Suppressor macrophage treated with lipopolysaccharide for 4 hours (primary cell): ENCODE results near the gene ZDHHC11.

Experiments used
- DNase-seq: peaks from one replicate; pipeline ENCODE4 v3.0.0-alpha.2; 2020

ZDHHC11 gene

DNA sequence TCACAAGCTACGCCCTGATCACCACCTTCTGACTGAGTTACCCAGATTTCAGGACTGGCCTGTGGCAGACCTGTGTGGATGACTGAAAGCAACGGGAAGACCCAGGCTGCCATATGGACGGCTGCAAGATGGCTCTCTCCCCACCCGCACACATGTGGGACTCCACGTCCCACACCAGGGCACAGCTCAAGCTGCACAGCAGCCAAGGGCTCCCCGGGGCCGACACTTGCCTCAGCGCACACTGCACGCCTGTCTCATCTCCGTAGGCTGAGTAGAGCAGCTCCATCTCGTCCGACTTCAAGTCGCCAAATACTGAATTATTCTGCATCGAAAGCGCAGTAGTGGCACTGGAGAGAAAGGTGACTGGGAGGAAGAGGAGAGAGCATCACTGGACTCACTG is 27.3 kb upstream of the ZDHHC11 start:
- no peak for DNase-seq

DNA sequence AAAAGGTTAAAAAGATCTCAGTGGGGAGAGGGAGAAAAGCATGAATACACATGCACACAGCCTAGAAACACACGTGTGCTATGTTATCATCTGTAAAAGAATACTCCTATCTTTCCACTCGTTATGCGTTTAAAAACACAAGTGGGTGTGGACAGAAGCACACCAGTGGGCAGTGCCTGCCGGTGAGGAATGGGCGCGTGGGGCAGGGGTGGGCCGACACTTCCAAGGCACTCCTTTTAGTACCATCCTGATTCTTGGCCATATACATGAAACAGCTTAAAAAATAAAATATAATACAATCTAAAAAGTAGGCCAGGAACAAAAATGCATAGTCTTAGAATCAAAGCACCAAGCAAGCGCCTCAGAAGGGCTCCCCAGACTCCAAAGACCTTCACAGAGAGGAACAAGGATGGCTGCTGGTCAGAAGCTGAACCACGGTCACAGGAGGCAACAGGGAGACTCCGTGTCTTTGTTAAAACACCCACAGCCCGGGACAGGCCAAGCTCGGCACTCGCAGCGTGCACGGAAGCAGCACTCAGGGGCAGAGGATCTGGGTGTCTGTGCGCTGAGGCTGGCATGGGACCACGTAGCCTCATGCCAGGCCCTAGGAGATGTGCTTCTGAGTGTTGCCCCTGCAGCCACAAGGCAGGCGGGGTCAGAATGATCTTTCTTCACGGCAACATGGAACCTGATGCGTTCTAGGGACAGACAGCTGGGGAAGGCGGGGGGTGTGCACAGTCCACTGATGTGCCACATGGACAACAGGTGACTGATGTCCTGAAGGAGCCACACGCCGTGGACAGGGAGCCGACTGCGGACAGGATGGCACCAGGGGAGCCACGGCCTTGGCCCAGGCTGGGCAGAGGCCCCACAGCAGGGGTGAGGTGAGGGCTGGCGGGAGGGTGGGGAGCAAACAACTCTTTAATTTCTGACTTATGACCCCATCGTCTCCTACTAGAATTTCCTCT is 25.9 kb upstream of the ZDHHC11 start:
- no peak for DNase-seq

DNA sequence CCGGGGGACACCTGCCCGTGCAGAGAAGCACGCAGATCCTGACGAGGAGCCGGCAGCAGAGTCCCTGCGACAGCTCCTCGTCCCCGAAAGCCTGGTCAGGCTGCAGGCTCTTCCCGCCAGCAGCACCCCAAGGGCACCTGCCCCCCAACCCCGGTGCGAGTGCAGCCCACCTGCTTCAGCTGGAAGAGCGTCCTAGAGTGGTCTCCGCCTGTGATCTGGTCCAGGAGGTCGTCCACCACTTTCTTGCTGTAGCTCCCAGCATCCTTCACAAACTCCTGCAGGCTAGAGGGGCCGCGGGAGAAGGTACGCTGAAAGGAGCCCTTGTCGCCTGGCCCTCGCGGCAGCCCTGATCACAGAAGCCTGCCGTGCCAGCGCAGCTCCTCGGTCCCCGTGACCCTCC is 25.1 kb upstream of the ZDHHC11 start:
- DNase-seq: no peak

DNA sequence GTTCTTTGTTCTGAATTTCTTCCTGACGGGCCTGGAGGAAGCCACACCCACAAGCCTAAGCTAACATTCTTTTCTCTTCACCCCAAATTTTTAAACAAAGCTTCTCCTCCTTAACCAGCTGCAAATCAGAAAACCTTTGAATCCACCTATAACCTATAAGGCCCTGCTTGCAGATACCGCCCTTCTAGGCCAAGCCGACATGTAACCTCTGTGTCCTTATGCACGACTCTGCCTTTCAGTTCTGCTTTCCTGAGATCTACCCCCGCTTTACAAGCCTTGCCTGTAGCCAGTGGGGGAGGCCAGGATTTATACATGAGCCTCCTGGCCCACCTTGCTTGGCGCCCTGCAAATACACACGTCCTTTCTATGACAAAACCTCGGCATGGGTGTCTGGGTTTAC is 22.5 kb upstream of the ZDHHC11 start:
- DNase-seq: no peak

DNA sequence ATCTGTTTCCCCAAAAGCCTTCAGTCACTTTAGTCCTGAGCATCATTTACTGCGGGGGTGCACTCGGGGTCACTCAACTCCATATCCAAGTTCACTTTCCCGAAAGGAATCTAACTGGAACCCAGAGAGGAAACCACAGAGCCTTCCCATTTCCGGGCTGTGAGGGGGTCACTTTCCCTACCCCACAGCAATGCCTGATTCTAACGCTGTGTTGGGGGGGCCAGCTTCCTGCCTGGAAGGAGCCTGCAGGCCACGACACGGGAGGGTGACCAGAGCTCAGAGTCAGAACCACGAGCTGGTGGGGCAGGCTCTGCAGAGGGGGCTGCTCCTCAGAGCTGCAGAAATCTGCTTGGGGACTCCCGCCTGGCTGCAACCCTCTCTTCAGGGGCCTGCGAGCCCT is 21.5 kb upstream of the ZDHHC11 start:
- no peak for DNase-seq

DNA sequence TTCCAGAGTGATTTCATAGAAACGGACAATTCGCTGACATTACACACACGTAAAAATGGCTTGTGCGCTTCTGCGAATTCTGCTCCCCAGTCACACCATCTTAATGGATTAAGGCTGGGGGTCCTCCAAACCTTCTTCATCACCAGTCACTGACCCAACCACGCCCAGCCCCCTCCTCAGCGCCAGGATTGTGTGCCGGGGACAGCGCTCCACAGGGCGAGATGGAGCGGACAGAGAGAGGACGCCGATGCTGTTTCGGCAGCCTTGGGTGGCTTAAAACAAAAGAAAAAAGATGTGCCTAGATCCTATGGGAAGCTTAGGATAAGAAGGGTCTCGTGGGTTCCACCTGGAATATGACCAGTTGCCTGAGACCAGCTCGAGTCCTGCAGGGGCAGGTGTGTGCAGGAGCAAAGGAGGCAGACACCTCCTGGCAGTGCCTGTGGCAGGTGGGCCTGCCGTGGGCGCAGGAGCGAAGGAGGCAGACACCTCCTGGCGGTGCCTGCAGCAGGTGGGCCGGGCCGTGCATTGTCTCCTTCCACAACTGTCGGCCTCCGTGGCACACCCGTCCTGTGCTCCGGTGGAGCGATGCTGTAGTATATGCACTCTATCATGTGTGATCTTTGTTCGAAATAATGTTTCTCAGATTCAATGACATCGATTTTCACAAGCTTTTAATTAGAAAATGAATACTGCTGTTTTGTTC is 21.0 kb upstream of the ZDHHC11 start:
- DNase-seq: no peak

DNA sequence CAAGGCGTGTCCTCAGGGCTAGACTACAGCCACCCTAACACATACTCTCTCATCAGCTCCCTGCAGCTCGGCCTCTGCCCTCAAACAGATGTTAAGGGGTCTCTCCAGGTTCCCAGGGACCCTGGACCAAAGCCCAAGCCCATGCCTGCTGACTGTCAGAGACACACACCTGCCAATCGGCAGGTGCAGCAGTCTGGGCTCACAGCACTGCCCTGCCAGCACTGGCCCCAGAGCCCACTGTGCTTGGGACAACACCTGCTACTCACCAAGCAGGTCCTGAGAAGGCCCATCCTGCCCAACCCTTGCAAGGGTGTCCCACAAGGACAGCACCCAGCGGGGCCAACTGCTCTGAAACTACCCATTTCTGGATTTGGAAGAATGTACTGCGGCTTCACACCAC is 20.2 kb upstream of the ZDHHC11 start:
- no peak for DNase-seq

DNA sequence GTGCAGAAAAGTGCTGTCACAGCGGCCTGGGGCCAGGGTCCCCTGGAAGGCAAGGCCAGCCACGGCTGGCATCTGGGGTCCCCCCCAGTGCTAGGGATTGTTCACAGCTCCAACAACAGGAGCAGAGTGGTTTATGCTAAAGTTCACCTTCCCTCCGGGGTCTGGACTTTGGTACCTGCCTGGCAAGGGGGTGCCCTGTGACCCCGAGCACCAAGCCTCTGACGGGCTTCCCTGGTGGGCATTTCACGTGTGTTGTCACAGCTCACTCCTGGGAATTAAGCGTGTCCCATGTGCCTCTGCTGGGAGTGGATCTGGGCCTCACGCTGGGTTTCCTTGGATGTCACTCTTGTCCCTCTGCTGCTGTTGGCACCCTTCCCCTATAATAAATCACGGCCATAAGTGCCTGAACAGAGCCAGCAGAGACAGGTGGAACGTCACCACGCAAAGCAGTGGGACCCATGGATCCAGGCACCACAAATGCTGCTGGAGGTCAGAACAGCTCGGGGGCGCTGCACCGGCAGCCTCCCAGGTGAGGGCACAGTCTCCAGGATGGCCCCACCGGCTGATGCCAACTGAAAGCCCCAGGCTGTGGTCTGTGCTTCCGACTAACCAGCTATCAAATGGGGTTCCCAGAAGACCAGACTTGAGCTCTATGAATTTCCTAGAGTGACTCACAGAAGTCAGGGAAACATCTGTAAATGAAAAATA is 17.8 kb upstream of the ZDHHC11 start:
- no peak for DNase-seq

DNA sequence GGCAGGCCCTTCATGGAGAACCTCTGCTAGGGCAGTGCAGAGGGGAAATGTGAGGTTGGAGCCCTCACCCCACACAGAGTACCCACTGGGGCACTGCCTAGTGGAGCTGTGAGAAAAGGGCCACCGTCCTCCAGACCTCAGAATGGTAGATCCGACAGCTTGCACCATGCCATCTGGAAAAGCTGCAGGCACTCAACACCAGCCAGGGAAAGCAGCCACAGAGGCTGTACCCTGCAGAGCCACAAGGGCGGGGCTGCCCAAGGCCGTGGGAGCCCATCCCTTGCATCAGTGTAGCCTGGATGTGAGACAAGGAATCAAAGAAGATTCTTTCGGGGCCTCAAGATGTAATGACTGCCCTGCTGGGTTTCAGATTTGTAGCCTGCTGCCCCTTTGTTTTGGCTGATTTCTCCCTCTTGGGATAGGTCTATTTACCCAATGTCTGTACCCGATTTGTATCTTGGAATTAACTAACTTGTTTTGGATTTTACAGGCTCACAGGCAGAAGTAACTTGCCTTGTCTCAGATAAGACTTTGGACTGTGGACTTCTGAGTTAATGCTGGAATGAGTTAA is 16.6 kb upstream of the ZDHHC11 start:
- DNase-seq: no peak

DNA sequence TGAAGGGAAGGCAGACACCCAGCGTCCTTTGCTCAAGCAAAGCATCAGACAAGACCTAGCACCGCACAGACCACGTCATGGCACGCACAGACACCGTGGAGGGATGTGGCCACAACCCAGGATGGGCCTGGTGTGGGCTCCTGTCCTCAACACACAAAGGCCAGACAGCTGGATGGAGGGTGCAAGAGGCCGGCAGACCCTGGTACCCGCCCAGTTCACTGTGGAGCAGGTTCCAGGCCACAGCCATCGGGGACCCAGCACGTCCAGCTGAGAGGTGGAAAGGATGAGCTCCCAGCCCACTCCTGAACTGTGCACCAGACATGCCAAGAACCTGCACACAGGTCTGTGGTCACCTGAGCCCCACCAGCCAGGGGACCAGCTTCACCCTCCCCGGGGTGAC is 15.0 kb upstream of the ZDHHC11 start:
- DNase-seq: no peak

DNA sequence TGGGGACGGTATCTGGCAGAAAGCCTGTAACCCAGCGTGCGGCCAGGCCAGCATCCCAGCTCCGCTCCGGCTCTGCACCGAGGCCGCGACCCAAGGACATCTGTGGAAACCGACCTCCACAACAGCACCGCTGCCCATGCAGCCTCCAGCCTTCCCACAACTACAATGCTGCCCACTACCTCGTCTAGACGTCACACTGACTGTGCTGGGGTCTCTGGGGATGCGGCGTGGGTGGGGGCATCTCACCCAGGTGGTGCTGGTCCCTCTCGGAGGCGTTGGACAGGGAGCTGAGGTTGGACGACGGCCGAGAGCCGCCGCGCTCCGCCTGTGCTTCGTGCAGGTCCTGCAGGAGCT is 14.4 kb upstream of the ZDHHC11 start:
- no peak for DNase-seq

DNA sequence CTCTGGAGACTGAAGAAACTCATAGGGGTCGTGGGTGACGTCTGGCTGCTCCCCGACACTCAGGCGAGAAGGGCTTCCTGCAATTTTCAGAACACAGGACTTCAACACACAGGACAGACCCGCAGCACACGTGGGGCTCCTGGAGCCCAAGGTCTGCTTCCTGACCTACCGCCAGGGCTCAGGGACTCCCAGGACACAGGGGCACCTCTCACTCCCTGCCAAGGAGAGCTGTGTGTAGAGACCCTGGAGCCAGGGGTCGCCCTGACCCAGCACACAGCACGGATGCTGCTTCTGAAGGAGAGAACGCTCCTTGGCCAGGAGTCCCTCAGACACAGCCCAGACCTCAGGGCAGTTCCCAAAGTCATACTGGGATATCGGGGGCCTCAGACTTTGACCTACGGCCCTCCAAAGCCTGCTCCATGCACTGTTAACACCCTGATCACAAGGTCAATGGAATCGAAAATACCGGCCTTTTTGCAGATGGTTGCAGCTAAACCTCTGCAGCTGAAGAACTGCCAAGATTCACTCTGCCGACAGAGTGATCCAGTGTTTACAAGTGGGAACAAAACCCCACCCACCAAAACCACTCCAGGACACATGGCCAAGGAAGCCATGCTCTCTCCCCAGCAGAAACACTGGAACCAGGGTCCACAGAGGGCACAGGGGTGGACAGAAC is 13.8 kb upstream of the ZDHHC11 start:
- DNase-seq: no peak

DNA sequence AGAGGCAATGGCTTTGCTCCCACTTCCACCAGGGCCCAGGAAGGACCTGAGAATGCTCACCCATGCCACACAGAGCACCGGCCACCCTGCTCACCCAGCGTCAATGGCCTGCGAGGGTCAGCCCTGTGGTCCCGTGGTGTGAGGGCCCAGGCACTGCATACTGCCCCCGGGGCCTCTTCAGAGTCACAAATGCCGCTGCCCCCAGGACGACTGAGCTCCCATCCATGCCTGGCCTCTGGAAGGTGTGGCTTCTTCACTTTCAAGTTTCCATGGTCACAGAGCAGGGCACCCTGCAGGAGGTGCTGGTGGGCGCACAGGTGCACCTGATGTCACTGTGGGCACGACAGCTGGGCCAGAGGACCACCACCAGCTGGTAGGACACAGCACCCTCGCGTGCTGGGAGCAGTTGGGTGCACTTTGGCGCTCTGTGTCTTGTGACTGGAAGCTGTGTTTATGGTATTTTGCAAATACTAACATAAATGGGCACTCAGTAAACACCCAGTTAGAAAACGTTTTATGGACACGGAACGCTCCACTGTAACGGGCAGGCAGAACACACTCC is 12.5 kb upstream of the ZDHHC11 start:
- DNase-seq: no peak

DNA sequence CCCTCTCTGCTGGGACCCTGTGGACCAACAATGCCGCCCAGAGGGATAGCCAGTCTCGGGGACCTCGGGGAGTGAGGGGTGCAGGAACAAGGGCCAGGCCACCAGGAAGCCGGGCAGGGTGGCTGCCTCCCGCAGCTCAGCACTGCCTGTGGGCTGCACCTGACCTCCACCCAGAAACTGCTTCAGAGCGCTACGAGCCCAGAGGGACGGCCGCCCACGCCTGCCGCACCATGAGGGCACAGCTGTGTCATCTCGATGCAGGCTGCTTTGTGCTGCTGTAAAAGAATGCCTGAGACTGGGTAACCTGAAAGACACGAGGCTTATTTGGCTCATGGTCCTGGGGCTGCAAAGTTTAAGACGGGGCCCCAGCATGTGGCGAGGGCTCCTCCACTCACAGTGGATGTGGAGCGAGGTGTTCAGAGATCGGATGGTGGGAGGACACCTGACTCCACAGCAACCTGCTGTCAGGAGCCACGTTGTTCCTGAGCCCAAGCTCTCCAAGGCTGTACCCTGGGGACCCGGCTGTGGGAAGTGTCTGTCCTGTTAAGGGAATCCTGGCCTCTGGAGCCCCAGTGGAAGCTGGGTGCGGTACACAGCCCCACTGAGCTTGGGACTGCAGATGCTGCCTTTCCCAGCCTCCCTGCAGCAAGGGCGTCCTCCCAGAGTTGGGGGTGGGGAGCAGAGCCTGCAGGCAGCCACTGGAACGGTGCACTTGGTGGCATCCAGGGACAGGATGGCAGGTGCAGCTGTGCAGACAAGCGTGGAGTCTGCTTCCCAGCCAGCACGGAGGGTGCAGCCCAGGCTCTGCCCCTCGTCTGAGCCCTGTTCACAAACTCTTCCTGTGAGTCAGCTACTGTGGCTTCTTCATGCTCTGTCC is 11.8 kb upstream of the ZDHHC11 start:
- DNase-seq: no peak

DNA sequence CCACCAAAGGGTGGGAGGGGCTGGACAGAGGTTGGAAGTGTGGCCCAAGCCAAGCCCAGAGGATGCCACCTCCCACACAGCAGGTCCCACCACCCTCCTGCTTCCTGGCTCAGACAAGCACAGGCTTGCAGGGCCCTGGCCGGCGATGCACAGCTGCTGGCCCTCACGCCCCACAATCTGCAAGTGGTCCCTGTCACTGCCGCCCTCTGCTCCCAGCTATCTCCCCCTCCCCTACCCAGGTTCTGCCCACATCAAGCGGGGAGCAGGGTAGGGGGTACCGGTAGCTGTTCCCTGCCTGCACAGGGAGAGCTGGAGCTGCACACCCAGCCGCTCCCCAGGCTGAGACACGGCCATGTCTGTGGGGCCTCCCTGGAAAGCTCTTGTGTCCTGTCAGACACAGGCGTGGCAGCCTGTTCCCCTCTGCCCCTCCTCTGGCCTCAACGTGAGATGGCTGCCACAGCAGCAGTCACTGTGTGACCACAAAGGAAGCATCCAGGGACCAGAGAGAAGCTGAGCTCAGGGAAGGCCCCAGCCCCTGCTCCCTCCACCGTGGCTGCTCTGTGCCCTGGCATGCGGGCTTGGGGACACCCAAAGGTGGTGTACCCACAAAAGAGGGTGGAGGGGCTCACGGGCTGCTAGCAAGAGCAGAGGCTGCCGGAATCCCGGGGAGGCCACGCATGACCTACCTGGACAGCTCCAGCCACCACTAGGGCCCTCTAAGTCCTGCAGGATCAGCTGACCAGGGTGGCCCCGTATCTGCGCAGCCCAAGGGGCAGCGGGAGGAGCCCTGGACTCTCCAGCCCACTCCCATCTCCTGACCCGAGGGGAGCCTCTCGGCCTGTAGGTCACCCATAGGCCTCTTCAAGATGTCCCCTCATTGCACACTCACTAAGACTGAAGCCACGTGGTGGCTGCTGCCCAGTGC is 10.9 kb upstream of the ZDHHC11 start:
- DNase-seq: no peak

DNA sequence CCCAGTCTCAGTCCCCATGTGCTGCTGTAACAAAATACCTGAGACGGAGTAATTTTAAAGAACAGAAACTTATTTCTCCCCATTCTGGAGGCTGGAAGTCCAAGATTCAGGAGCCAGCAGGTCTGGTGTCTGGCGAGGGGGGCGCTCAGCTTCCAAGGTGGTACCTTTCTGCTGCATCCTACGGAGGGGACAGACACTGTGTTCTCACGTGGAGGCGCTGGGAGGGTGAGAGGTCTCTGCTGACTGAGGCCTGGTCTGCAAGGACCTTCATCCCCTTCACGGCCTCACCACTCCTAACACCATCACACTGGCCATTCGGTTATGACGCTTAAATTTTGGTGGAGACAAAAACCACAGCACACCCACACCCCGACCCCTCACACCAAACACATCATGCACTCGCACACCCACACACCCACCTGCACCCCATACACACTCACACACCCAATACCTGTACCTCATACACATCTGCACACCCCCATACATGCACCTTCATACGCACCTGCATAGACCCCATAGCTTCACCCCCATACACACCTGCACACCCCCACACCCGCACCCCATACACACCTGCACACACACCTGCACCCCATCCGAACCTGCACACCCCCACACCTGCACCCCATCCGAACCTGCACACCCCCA is 9.8 kb upstream of the ZDHHC11 start:
- no peak for DNase-seq

DNA sequence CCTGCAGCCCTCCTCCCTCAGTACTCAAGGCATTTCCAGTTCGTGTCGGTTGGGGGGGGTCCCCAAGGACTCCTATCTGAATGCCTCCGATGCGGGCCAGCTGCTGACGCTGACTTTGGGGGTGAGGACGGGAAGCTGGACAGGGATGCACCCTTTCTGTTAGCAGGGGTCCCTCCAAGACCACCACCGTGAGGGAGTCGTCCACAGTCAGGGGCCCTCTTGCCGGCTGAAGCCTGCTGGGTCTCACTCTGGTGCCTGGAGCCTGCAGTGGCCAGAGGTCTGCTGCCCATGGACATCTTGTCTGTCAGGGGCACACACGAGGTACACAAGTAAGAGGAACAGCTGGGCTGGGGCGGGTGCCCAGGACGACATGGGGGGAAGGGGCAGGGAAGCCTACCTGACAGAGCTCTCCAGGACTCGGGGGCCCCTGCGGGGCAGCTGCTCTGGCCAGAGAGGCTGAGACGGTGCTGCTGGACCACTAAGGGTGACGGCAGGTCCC is 9.1 kb upstream of the ZDHHC11 start:
- DNase-seq: no peak

DNA sequence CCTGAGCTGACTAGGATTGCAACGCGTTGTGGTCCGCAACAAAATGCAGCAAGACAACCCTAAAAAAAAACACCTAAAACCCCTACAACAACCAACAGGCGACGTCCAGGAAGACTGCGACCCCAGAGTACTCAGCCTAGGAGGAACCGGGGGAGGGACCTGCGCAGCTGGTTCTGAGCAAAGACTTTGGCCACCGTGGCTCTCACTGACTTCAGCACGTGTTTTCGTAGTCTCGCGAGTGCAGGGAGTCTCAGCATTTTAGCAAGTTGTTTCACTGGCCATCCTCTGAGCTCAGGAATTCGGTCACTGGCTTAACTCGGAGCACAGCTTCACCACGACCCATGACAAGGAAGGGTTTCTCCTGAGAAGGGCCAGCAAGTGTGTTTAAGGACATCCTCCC is 8.6 kb upstream of the ZDHHC11 start:
- DNase-seq: no peak

DNA sequence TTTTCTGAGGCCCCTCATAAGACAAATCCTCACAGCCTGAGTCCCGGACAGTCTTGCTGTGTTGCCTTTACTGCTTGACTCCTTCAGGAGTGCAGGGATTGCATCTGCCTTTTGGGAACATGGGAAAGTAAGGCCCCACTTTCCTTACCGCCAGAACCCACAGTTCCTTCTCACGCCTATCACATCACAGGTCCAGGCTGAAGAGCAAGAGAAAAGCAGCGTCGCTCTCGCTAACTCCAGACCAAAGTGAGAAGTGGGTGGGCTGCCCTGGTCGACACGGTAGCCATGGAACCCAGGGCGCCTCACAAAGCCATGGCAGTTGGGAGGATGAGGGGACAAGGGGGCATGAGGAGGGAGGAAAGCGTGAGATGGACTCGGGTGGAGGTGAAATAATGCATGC is 7.9 kb upstream of the ZDHHC11 start:
- no peak for DNase-seq
